NB4 (cell line): Measurements from ENCODE around the gene BPIFA1.

Experiments used
- DNase-seq: peaks from one replicate; pipeline ENCODE4 v3.0.0; 2010; ENCODE audit warnings: low read depth
- H3K4me3 ChIP-seq: one replicate; pipeline ENCODE4 v1.5.1; 2011; ENCODE audit warnings: mild to moderate bottlenecking, low read depth, low read length, moderate library complexity
- MYC ChIP-seq: IDR thresholded peaks from 2 replicates; pipeline ENCODE4 v1.6.1; 2011; ENCODE audit warnings: low read depth, low read length
- POLR2A ChIP-seq: IDR thresholded peaks from 2 replicates; pipeline ENCODE4 v1.6.1; 2011; ENCODE audit warnings: mild to moderate bottlenecking; ENCODE audit not compliant: insufficient read length; ENCODE audit errors: extremely low read depth
- TF ChIP-seq, protein P1 (sequence below): IDR thresholded peaks from 2 replicates; pipeline ENCODE4 v1.6.1; 2011; ENCODE audit warnings: low read depth, low read length
- TF ChIP-seq, protein P2 (sequence below): IDR thresholded peaks from one replicate; pipeline ENCODE4 v1.5.1; 2012; ENCODE audit warnings: low read depth, low read length

Gene BPIFA1

DNA sequence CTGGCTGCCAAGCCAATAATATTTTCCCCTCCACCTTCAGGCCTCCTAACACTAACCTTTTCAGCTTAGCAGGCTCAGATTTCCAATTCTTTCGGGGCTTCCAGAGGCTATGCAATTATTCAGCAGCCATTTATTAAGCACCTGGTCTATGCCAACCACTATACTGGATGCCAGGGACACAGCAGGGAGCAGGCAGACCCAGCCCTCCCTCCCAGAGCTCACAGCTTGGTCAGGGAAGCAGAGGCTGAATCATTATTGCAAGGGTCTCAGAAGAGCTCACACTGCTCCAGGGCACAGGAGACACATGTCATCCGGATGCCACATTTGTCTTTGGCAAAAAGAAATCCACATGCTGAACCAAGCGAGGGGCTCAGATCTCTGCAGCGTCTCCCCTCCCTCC is 48.5 kb downstream of the BPIFA1 start:
- DNase-seq: no peak
- TF ChIP-seq POLR2A (no peak), MYC (no peak)
- TF ChIP-seq, protein P1, sequence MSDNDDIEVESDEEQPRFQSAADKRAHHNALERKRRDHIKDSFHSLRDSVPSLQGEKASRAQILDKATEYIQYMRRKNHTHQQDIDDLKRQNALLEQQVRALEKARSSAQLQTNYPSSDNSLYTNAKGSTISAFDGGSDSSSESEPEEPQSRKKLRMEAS: no peak
- TF ChIP-seq, protein P2, sequence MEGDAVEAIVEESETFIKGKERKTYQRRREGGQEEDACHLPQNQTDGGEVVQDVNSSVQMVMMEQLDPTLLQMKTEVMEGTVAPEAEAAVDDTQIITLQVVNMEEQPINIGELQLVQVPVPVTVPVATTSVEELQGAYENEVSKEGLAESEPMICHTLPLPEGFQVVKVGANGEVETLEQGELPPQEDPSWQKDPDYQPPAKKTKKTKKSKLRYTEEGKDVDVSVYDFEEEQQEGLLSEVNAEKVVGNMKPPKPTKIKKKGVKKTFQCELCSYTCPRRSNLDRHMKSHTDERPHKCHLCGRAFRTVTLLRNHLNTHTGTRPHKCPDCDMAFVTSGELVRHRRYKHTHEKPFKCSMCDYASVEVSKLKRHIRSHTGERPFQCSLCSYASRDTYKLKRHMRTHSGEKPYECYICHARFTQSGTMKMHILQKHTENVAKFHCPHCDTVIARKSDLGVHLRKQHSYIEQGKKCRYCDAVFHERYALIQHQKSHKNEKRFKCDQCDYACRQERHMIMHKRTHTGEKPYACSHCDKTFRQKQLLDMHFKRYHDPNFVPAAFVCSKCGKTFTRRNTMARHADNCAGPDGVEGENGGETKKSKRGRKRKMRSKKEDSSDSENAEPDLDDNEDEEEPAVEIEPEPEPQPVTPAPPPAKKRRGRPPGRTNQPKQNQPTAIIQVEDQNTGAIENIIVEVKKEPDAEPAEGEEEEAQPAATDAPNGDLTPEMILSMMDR: no peak
- H3K4me3 ChIP-seq: no peak overlapping the region

DNA sequence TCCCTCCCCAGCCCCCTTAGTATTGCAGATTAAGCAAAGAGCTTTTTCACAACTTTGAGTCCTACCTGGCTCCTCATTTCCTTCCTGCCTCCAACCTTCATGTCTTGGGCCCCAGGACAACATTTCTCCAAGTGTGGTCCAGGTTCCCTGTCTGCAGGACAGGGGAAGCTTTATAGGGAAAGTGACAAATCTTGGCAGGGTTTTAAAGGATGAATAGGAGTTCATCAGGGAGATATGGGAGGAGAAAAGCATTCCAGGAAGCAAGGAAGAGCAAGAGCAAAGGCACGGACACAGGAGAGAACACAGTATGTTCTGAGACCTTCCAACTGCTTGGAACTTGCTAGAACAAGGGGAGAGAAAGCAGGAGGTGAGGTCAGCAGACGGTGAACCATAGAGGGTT is 49.1 kb downstream of the BPIFA1 start:
- TF ChIP-seq, protein P1: no peak
- TF ChIP-seq, protein P2: no peak
- no peak for TF ChIP-seq MYC
- no peak for TF ChIP-seq POLR2A
- DNase-seq: no peak
- H3K4me3 ChIP-seq: no peak overlapping the region

DNA sequence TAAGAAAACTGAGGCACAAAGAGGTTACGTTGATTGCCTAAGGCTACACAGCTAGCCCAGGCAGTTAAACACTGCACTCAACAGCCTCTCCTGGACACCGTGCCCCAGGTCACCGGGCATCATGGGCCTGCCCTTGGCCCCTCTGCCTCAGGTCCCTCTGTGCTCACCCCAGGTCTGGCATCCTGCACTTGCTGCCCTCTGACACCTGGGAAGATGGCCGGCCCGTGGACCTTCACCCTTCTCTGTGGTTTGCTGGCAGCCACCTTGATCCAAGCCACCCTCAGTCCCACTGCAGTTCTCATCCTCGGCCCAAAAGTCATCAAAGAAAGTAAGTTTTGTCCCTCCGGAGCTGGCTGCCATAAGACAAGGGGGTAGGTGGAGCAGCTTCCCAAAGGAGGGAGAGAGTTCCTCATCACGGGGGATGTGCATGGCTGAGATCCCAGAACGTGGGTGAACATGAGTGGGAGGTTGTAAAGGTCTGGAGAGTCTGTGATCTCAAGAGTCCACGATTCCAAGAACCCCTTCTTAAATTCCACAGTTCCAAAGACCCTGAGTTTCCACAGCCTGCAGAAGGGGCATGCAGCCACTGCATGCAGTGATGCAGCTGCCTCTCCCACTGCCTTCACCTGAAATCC is 50.2 kb downstream of the BPIFA1 start:
- TF ChIP-seq, protein P2: no peak
- TF ChIP-seq, protein P1: no peak
- TF ChIP-seq POLR2A: no peak
- TF ChIP-seq MYC: no peak
- DNase-seq: no peak
- no peak overlapping the region for H3K4me3 ChIP-seq

DNA sequence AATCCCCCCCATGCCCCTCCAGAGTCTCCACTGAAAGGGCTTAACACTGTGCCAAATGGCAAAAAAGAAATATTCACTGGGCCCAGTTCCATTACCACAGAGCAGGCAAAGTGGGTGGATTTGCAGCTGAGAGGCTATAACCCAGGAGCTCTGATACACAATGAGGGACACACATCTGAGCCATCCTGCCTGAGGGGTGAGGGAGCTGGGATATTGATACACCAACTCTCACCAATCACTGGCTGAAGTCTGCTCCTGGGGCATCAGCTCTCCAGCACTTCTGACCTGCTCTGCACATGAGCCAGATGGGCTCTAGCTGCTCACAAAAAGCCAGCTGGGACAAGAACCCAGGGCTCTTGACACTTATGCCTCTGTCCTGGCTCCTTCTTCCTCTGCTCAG is 52.1 kb downstream of the BPIFA1 start:
- H3K4me3 ChIP-seq: no peak overlapping the region
- TF ChIP-seq POLR2A: no peak
- TF ChIP-seq, protein P1: no peak
- no peak for TF ChIP-seq MYC
- TF ChIP-seq, protein P2: no peak
- DNase-seq: no peak

DNA sequence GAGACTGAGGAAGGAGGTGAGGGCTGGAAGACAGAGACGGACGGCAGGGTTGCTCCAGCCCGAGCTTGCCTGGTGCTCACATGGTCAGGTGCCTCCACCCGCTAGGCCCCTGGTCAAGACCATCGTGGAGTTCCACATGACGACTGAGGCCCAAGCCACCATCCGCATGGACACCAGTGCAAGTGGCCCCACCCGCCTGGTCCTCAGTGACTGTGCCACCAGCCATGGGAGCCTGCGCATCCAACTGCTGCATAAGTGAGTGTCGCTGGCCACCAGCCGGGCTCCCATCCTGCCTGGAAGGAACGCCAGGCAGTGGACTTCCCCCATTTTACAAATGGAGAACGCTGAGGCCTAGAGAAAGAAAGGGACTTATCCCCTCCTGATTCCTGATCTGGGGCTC is 55.1 kb downstream of the BPIFA1 start:
- H3K4me3 ChIP-seq: no peak overlapping the region
- DNase-seq: no peak
- TF ChIP-seq POLR2A (no peak), MYC (no peak)
- TF ChIP-seq, protein P1: no peak
- TF ChIP-seq, protein P2: no peak

DNA sequence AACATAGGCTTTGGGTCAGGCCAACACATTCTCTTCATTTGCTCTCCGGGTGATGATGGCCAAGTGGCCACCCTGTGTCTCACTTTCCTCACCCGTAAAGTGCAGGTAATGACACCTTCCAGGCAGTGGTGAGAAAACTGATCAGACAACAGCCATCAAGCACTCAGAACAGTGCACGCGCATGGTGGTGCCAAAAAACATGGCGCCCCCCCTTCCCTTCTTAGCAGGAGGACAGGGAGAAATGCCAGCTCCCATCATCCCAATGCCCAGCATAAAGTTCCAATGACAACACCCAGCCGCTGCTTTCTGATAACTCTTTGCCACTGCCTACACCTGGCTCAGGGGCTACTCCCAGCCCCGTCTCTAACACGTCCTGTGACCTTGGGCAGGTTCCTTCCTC is 55.6 kb downstream of the BPIFA1 start:
- TF ChIP-seq, protein P2: no peak
- TF ChIP-seq MYC (no peak), POLR2A (no peak)
- TF ChIP-seq, protein P1: no peak
- no peak for DNase-seq
- H3K4me3 ChIP-seq: no peak overlapping the region
